ENCODE results near the gene SFXN4. TPM values are rescaled to one million over a fixed set of nuclear protein-coding genes. Genes with fewer than 3 reads are reported as not detected.

Gene SFXN4
- total RNA-seq, 1 experiment from 2014 or later, result 67.0 TPM

DNA sequence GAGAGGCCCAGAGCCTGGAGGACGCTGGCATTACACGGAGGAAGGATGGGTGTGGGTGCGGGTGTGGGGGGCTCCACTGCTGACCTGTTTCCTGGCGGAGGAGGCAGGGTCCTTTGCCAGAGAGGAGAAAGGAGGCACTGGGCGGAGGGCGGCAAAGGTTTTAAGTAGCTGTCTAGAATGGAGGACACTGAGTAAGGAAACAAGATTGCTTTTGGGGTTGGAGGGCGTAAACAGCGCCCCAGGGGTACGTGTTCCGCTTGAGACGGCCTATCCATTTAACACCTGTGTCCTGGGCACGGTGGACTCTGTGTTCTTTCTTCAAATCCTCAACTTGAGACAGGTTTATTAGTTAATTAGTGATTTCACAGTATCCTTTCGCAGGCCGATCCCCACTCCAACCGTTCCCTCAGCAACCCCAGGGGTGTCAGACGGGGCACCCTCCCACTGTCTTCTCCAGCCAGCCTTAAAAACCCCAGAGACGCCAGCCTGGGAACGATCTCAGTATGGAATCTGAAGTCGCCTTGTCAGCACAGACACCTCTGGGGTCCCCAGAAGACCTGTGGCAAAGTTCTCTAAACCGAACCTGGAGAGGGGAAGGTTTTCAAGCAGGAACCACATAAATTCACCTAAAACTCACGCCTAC, 24.8 kb downstream of the SFXN4 start:
- no peaks in the 10 kb centered on the region for H3K27me3 ChIP-seq (ENCODE audit: control insufficient read depth, insufficient read depth, low read length)
- in situ Hi-C loops (cut with HindIII; ENCODE audit: low pct_unique_long_range_greater_than_20kb, low sequenced_read_pairs), result no loop called here
- no peaks in the 10 kb centered on the region for H3K36me3 ChIP-seq (ENCODE audit: control insufficient read depth, insufficient read depth, low read length)
- no peaks in the 10 kb centered on the region for H3K4me1 ChIP-seq (ENCODE audit: control insufficient read depth, insufficient read depth, low read length)
- ChIA-PET CTCF (no interaction called here), POLR2A (no interaction called here)
- H3K27ac ChIP-seq (ENCODE audit: low read length), result no peak overlapping the region
- no peak overlapping the region for H3K4me3 ChIP-seq (ENCODE audit: low read depth in 2 of 2, low read length in 2 of 2)
- BruUV-seq (replicated peaks), result TSS peak; percentile 45
- H3K9me3 ChIP-seq (ENCODE audit: control insufficient read depth, insufficient read depth, low read depth, low read length), result no peaks in the 10 kb centered on the region
- ATAC-seq (no peak), DNase-seq (ENCODE audit: low read depth, low spot score) (no peak)
- TF ChIP-seq CTCF (IDR thresholded peaks at IDR 0.05) (no peak), POLR2AphosphoS5 (IDR thresholded peaks at IDR 0.05; ENCODE audit: low read depth, low read length) (no peak), TCF7L2 (IDR thresholded peaks at IDR 0.05; ENCODE audit: low read depth, low read length) (no peak), SIN3A (IDR thresholded peaks at IDR 0.05; ENCODE audit: borderline replicate concordance, insufficient read depth, low read depth, low read length) (no peak)
- TF ChIP-seq, protein P1, sequence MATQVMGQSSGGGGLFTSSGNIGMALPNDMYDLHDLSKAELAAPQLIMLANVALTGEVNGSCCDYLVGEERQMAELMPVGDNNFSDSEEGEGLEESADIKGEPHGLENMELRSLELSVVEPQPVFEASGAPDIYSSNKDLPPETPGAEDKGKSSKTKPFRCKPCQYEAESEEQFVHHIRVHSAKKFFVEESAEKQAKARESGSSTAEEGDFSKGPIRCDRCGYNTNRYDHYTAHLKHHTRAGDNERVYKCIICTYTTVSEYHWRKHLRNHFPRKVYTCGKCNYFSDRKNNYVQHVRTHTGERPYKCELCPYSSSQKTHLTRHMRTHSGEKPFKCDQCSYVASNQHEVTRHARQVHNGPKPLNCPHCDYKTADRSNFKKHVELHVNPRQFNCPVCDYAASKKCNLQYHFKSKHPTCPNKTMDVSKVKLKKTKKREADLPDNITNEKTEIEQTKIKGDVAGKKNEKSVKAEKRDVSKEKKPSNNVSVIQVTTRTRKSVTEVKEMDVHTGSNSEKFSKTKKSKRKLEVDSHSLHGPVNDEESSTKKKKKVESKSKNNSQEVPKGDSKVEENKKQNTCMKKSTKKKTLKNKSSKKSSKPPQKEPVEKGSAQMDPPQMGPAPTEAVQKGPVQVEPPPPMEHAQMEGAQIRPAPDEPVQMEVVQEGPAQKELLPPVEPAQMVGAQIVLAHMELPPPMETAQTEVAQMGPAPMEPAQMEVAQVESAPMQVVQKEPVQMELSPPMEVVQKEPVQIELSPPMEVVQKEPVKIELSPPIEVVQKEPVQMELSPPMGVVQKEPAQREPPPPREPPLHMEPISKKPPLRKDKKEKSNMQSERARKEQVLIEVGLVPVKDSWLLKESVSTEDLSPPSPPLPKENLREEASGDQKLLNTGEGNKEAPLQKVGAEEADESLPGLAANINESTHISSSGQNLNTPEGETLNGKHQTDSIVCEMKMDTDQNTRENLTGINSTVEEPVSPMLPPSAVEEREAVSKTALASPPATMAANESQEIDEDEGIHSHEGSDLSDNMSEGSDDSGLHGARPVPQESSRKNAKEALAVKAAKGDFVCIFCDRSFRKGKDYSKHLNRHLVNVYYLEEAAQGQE (IDR thresholded peaks at IDR 0.05; ENCODE audit: insufficient read depth in 1 of 2, low read depth in 2 of 2, low read length in 1 of 2), result no peak
- intact Hi-C loops (cut with micrococcal nuclease; ENCODE audit: unreplicated experiment), result no loop called here

GRCh38 chr10:119139464-119140067, 25.9 kb downstream of the SFXN4 start:
- H3K4me1 ChIP-seq (ENCODE audit: control insufficient read depth, insufficient read depth, low read length), result no peaks in the 10 kb centered on the region
- BruUV-seq (replicated peaks), result no TSS peak
- ATAC-seq (peak; percentile 89), DNase-seq (ENCODE audit: low read depth, low spot score) (peak; percentile 35)
- no peak overlapping the region for H3K4me3 ChIP-seq (ENCODE audit: low read depth in 2 of 2, low read length in 2 of 2)
- no peaks in the 10 kb centered on the region for H3K9me3 ChIP-seq (ENCODE audit: control insufficient read depth, insufficient read depth, low read depth, low read length)
- H3K36me3 ChIP-seq (ENCODE audit: control insufficient read depth, insufficient read depth, low read length), result no peaks in the 10 kb centered on the region
- H3K27me3 ChIP-seq (ENCODE audit: control insufficient read depth, insufficient read depth, low read length), result no peaks in the 10 kb centered on the region
- POLR2A ChIA-PET, result no interaction called here
- intact Hi-C loops (cut with micrococcal nuclease; ENCODE audit: unreplicated experiment), result no loop called here
- in situ Hi-C loops (cut with HindIII; ENCODE audit: low pct_unique_long_range_greater_than_20kb, low sequenced_read_pairs), result no loop called here
- no peak overlapping the region for H3K27ac ChIP-seq (ENCODE audit: low read length)
- TF ChIP-seq TCF7L2 (IDR thresholded peaks at IDR 0.05; ENCODE audit: low read depth, low read length), result no peak
- TF ChIP-seq, protein P1 (IDR thresholded peaks at IDR 0.05; ENCODE audit: insufficient read depth in 1 of 2, low read depth in 2 of 2, low read length in 1 of 2), result no peak
- TF ChIP-seq SIN3A (IDR thresholded peaks at IDR 0.05; ENCODE audit: borderline replicate concordance, insufficient read depth, low read depth, low read length), result no peak
- TF ChIP-seq POLR2AphosphoS5 (IDR thresholded peaks at IDR 0.05; ENCODE audit: low read depth, low read length), result peak; percentile 23; the same call in 1 of the 2 replicates
- TF ChIP-seq CTCF (IDR thresholded peaks at IDR 0.05), result peak; percentile 93
- CTCF ChIA-PET, result interaction anchor here (0.6 to 1.2 kb wide), 2 partner anchors 64 to 350 kb away, joined by 3 to 4 read pairs; no protein-coding TSS in a partner anchor

Data from Panc1 (cell line).